Aorta (tissue), 5 donors: Measurements from ENCODE around the gene CCDC12. TPM values are rescaled to one million over a fixed set of nuclear protein-coding genes. Genes with fewer than 3 reads are reported as not detected.
"Not testable (repeated sequence)": the region's sequence is repeated elsewhere in the genome, so short reads cannot be mapped to it uniquely, and the experiment has no call there.

Source experiments
- ATAC-seq: fragments of 200-7000 bp; cut with Tn5 transposase; one replicate; pipeline ENCODE4 v1.9.1; 2022; ENCODE audit warnings: moderate library complexity; ENCODE audit not compliant: low FRiP score
- DNase-seq, 2 donors: peaks; one replicate each; pipeline ENCODE4 v3.0.0-alpha.2; 2020
- H3K27ac ChIP-seq, 2 donors: one replicate each; pipeline ENCODE4 v1.5.1; 2013; ENCODE audit warnings: low read length in 2 of 2, mild to moderate bottlenecking in 2 of 2, moderate library complexity in 2 of 2, control low read depth in 1 of 2, inconsistent platforms in 1 of 2, low read depth in 1 of 2
- H3K27me3 ChIP-seq, 2 donors: one replicate each; pipeline ENCODE4 v1.6.1; 2013; ENCODE audit warnings: control low read depth in 1 of 2, low read length in 1 of 2, mild to moderate bottlenecking in 1 of 2, moderate library complexity in 1 of 2; ENCODE audit not compliant: insufficient read depth in 2 of 2, control insufficient read depth in 1 of 2
- H3K36me3 ChIP-seq, 2 donors: one replicate each; pipeline ENCODE4 v1.6.1; 2013; ENCODE audit warnings: control low read depth in 1 of 2, low read length in 1 of 2, mild to moderate bottlenecking in 1 of 2; ENCODE audit not compliant: insufficient read depth in 2 of 2, control insufficient read depth in 1 of 2
- H3K4me1 ChIP-seq, 2 donors: one replicate each; pipeline ENCODE4 v1.6.1; 2013; ENCODE audit warnings: low read length in 2 of 2, control low read depth in 1 of 2, mild to moderate bottlenecking in 1 of 2, moderate library complexity in 1 of 2; ENCODE audit not compliant: insufficient read depth in 2 of 2, control insufficient read depth in 1 of 2
- H3K4me3 ChIP-seq, 2 donors: one replicate each; pipeline ENCODE4 v1.5.1; 2013; ENCODE audit warnings: low read length in 2 of 2, control low read depth in 1 of 2, mild to moderate bottlenecking in 1 of 2
- H3K9me3 ChIP-seq: one replicate; pipeline ENCODE4 v1.6.1; 2013; ENCODE audit warnings: mild to moderate bottlenecking, low read length; ENCODE audit not compliant: control insufficient read depth
- WGBS, 2 donors: extraction: QIAGEN DNeasy Blood & Tissue Kit; methylation state at CpG; one replicate each; pipeline ENCODE4 v1.1.7; 2013; 5-methylcytosine and 5-hydroxymethylcytosine counted together
- intact Hi-C, 2 donors: fragments of 100-400 bp; cut with DNase I; formaldehyde crosslinking; loops; one replicate each; pipeline versions ENCODE4 v1.14.2 to v1.15.0; 2022
- polyA plus RNA-seq, 2 donors: library from polyadenylated mRNA; stranded (reverse); fragments of 200-250 nt; gene quantifications; one replicate each; pipeline ENCODE4 v1.2.3, GENCODE V29; 2013
- total RNA-seq, 2 donors: library from RNA; stranded (reverse); fragmentation: NEBNext Ultra II Directional; extraction: Animal tissue kit (Norgen Biotek cat#: 25700); gene quantifications; one replicate each; pipeline ENCODE4 v1.2.1, GENCODE V29; 2021
- donor health status: healthy with polysubstance abuse.
- donor health status: Bipolar disorder and iron deficiency.
- donor health status: DM: no; HTN: no; CAD: no.
- donor health status: DM: no; HTN: no; CAD: no.
- donor health status: DM: yes; HTN: yes; CAD: no.

The CCDC12 gene
- total and polyA plus RNA-seq, 4 donors: 30.5 to 46.5 (median 39.7) TPM

DNA sequence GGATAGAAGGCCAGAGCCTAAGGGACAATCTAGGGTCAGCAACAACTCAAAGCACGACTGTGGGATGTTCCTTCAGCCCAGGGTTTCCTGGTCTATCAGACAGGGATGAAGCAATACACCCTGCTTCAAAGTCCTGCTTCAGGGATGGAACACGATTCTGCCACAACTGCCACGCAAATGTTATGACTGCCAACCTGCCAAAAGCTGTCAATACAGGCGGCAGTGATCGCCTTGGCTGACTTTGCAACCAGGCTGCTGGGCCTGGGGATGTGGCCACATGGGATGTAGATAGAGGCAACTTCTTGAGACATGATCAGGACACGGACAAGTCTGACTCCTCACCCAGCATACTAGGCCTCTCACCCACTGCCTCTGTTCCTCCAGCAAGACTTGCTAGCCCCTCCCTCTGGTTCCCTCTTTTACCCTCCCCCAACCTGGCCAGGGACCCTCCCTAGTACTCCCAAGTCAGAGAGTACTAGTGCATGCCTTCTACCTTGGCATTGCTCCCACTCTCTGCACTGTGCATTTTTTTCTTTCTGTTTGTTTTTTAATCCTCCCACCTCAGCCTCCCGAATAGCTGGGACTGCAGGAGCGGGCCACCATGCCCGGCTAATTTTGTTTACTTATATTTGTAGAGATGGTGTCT, 7.6 kb downstream of the CCDC12 start:
- no peak overlapping the region for H3K27ac ChIP-seq
- H3K27me3 ChIP-seq: no peaks in the 10 kb centered on the region
- DNase-seq: no peak
- H3K4me1 ChIP-seq: peaks cover 0 to 4% of the 10 kb centered on the region in 2 donors
- H3K36me3 ChIP-seq: no peaks in the 10 kb centered on the region
- intact Hi-C loops: no loop called here
- no peak overlapping the region for H3K4me3 ChIP-seq
- 39 to 40% methylated on average over 9 of the region's 9 CpGs for WGBS, 2 donors
- ATAC-seq: no peak
- H3K9me3 ChIP-seq: no peaks in the 10 kb centered on the region

DNA sequence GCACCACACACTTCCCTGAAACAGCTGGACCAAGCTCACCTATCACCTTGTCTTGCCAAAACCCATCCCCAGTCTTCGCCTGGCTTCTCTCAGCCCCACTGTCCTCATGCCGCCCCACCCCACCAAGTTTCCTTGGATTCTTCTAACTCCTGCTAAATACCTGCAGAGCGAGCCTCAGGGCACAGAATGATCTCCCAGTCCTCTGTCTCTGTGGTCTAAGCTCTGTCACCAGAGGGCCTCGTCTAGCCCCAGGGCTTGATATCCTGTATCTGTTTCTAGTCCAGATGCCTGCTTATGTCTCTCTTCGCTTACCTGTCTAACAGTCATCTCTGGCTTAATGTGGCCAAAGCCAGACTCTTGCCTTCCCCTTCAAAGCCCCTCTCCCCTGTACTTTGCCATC, 9.7 kb downstream of the CCDC12 start:
- Histone ChIP-seq H3K9me3 (no peaks in the 10 kb centered on the region), H3K4me1 (peaks cover 0 to 4% of the 10 kb centered on the region in 2 donors), H3K27me3 (no peaks in the 10 kb centered on the region), H3K36me3 (no peaks in the 10 kb centered on the region), H3K4me3 (no peak overlapping the region), H3K27ac (no peak overlapping the region)
- no peak for DNase-seq
- intact Hi-C loops: no loop called here
- ATAC-seq: no peak
- 85 to 87% methylated on average over 5 of the region's 5 CpGs for WGBS, 2 donors

DNA sequence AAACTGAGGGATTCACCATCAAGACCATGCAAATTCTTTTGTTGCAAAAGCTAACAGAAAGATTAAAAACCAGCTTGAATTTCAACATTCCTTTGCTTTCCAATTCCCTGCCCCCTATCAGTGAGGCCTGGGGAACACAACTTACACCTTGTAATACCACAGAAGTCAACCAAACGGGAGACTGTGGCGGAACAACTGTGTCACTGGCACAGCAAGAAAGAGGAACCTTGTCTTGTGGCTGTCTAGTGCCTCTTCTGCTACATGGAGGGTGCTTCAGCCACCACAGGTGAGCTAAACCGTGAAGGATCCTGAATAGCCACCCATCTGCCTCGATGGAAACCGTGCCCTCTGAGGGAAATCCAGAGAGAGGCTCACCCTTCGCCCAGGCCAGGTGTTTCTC, 11.4 kb downstream of the CCDC12 start:
- Histone ChIP-seq H3K27ac (no peak overlapping the region), H3K36me3 (no peaks in the 10 kb centered on the region), H3K4me3 (no peak overlapping the region), H3K9me3 (no peaks in the 10 kb centered on the region), H3K27me3 (no peaks in the 10 kb centered on the region), H3K4me1 (peaks cover 0 to 3% of the 10 kb centered on the region in 2 donors)
- WGBS, 2 donors: 81 to 83% methylated on average over 6 of the region's 6 CpGs
- DNase-seq (no peak), ATAC-seq (no peak)
- intact Hi-C loops: no loop called here

DNA sequence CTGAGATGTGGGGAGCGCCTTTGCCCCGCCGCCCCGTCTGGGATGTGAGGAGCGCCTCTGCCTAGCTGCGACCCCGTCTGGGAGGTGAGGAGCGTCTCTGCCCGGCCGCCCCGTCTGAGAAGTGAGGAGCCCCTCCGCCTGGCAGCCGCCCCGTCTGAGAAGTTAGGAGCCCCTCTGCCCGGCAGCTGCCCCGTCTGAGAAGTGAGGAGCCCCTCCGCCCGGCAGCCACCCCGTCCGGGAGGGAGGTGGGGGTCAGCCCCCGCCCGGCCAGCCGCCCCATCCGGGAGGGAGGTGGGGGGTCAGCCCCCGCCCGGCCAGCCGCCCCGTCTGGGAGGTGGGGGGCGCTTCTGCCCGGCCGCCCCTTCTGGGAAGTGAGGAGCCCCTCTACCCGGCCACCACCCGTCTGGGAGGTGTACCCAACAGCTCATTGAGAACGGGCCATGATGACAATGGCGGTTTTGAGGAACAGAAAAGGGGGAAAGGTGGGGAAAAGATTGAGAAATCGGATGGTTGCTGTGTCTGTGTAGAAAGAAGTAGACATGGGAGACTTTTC, 12.4 kb downstream of the CCDC12 start:
- DNase-seq, H3K27me3 ChIP-seq, H3K9me3 ChIP-seq, intact Hi-C loops, H3K4me3 ChIP-seq, H3K4me1 ChIP-seq, ATAC-seq, H3K36me3 ChIP-seq, H3K27ac ChIP-seq: not testable (repeated sequence)
- 94 to 95% methylated on average over 21 to 36 of the region's 36 CpGs for WGBS, 2 donors

DNA sequence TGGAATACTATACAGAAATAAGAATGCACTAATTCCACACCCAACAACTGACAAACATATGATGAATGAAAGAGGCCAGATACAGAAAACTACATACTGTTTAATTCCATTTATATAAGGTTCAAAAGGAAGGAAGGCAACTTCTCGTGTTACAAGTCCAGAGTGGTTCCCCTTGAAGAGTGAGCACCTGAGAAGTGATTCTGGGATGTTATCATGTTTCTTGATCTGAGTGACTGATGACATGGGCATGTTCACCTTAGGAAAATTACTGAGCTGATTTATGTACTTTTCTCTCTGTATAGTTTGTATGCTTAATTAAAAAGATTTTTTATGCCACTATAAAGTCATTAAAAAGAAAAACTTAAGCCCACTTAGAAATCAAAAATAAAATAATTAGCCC, 13.6 kb downstream of the CCDC12 start:
- no peaks in the 10 kb centered on the region for H3K9me3 ChIP-seq
- H3K36me3 ChIP-seq: no peaks in the 10 kb centered on the region
- H3K4me3 ChIP-seq: no peak overlapping the region
- ATAC-seq (no peak), DNase-seq (no peak)
- no peak overlapping the region for H3K27ac ChIP-seq
- WGBS, 2 donors: 91 to 95% methylated on average over 1 of the region's 1 CpG
- intact Hi-C loops: no loop called here
- H3K4me1 ChIP-seq: peaks cover 0 to 1% of the 10 kb centered on the region in 2 donors
- no peaks in the 10 kb centered on the region for H3K27me3 ChIP-seq

DNA sequence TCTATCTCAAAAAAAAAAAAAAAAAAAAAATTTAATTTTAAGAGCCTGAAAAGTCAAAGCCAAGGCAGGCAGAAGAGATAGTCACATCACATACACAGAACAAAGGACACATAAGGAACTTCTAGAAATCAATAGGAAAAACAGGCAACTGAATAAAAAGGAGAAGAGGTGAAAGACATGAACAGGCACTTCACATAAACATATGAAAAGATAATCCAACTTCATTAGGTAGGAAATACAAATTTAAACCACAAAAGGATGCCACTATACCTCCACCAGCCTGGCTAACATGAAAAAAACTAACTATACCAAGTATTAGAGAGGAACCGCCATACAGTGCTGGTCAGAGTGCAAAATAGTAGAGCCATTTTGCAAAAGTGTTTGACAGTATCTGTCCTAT, 14.1 kb downstream of the CCDC12 start:
- Histone ChIP-seq H3K27ac (no peak overlapping the region), H3K9me3 (no peaks in the 10 kb centered on the region), H3K4me1 (peaks cover 0 to 1% of the 10 kb centered on the region in 2 donors), H3K4me3 (no peak overlapping the region), H3K27me3 (no peaks in the 10 kb centered on the region), H3K36me3 (no peaks in the 10 kb centered on the region)
- DNase-seq: no peak
- WGBS, 2 donors: 100% methylated on average over 1 of the region's 1 CpG
- intact Hi-C loops: no loop called here
- no peak for ATAC-seq

DNA sequence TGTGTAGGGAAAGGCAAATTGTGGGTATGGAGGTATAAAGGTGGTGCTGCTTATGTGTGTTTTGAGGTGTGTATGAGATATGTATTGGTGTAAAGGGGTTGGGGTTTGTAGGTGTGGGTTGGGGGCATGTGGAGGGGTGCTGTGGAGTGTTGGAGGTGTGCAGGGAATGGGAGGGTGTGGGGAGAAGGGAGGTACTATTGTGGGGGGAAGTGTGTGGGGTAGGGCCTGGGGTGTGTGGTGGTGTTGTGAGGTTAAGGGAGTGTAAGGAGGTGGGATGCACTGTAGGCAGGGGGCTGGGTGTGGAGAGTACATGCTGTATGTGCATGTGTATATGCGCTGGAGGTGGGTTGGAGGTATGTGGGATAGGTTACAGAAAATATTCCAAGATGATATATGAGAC, 15.7 kb downstream of the CCDC12 start:
- no peak for DNase-seq
- H3K4me1 ChIP-seq: peaks cover 0 to 1% of the 10 kb centered on the region in 2 donors
- no peak overlapping the region for H3K4me3 ChIP-seq
- WGBS, 2 donors: 88 to 95% methylated on average over 1 of the region's 1 CpG
- H3K36me3 ChIP-seq: no peaks in the 10 kb centered on the region
- H3K27me3 ChIP-seq: no peaks in the 10 kb centered on the region
- H3K27ac ChIP-seq: peak overlapping the region; percentile 37 to 46
- H3K9me3 ChIP-seq: no peaks in the 10 kb centered on the region
- intact Hi-C loops: no loop called here
- ATAC-seq: no peak

DNA sequence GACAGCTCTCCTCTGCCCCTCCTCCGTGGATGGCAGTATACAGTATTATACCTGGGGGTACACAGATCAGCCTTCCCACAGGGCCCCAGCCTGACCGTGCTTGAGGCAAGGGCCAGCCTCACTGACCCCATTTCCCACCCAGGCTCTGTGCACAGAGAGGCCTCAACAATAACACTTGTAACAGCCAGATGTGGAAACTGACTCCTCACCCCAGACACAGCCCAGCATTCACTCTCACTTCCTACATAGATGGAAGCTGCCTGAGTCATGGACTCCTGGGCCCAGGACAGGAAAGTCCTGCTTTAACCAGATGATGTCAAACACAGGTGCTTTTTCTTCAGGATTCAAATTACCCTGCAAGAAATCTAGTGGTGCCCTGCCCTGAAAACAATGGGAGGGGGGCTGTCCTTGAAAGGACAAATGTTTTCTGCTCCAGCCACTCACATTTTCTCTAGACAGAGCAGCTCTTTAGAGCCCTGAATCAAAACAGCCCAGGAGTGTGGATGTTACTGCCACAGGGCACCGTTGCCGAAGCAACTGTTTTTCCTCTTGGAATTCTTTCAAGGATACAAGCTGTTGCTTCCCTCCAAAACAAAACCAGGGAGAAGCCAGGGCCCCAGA, 16.4 kb downstream of the CCDC12 start:
- peak in 1 of 2 donors; percentile 72 for DNase-seq
- 21 to 27% methylated on average over 4 of the region's 4 CpGs for WGBS, 2 donors
- Histone ChIP-seq H3K27me3 (no peaks in the 10 kb centered on the region), H3K9me3 (no peaks in the 10 kb centered on the region), H3K4me3 (no peak overlapping the region), H3K36me3 (no peaks in the 10 kb centered on the region), H3K27ac (peak overlapping the region; percentile 37 to 46), H3K4me1 (peaks cover 0 to 1% of the 10 kb centered on the region in 2 donors)
- intact Hi-C loops: no loop called here
- ATAC-seq: peak; percentile 43

DNA sequence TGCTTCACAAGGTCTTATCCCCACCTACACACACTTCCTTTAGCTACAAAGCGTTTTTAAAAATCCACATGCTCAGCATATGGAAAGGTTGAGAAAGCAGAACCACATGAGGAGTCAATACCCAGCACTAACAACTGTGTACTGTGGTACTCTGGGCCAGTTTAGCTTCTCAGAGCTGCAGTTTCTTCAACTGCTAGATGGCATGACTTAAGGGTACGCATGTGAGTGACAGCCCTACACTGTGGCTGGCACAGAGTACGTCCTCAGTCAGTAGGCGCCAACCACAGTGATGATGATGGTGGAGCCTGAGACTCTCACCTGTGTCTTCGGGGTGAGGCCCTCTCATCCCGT, 17.4 kb downstream of the CCDC12 start:
- Histone ChIP-seq H3K4me3 (no peak overlapping the region), H3K27ac (no peak overlapping the region), H3K27me3 (no peaks in the 10 kb centered on the region), H3K4me1 (peaks cover 0 to 1% of the 10 kb centered on the region in 2 donors), H3K36me3 (no peaks in the 10 kb centered on the region), H3K9me3 (no peaks in the 10 kb centered on the region)
- 80 to 82% methylated on average over 6 of the region's 6 CpGs for WGBS, 2 donors
- intact Hi-C loops: no loop called here
- ATAC-seq (no peak), DNase-seq (no peak)
